WTC11 (cell line): ENCODE results near the gene PPM1L.

Source experiments
- MXD4 ChIP-seq: fragments of 250-450 bp; sonication (Bioruptor Pico); IDR thresholded peaks from 2 replicates; pipeline ENCODE4 v1.8.0; 2021; ENCODE audit warnings: mild to moderate bottlenecking, moderate library complexity, borderline replicate concordance
- ZNF263 ChIP-seq: sonication (generic); formaldehyde crosslinking; IDR thresholded peaks from 2 replicates; pipeline ENCODE4 v1.8.1; 2022; ENCODE audit warnings: low read depth, mild to moderate bottlenecking, moderate library complexity, missing genetic modification reagents
- TF ChIP-seq, protein P1 (sequence below): sonication (generic); formaldehyde crosslinking; IDR thresholded peaks from 2 replicates; pipeline ENCODE4 v1.8.0; 2022; ENCODE audit warnings: mild to moderate bottlenecking, missing genetic modification reagents
- TF ChIP-seq, protein P2 (sequence below): fragments of 200-600 bp; IDR thresholded peaks from 2 replicates; pipeline ENCODE4 v1.8.0; 2022; ENCODE audit warnings: antibody characterized with exemption
- TF ChIP-seq, protein P3 (sequence below): sonication (generic); formaldehyde crosslinking; IDR thresholded peaks from 2 replicates; pipeline ENCODE4 v1.8.1; 2023; ENCODE audit warnings: mild to moderate bottlenecking, missing genetic modification reagents, moderate library complexity

DNA sequence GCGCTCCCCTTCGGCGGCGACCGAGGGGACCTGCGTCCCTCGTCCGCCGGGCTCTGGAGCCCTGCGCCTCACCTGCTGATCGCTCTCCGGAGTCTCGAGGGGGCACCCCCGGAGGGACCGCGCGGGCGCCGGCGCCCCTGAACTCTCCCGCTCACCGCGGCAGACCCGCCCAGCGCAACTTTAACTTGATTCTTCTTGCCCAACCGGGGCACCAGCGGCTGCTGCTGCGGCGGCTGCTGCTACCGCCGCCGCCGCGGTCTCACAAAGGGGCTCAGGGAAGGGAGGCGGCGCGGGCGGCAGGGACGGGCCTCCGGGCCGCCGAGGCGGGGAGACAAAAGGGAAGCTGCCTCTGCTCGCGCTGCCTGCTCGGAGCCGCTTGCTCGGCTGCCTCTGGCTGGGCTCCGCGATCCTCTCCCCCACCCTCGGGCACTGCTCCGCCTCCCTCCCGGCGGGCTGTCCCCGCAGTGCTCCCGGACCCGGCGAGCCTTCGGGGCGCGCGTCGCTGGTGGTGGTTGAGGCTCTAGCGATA is at the start of gene PPM1L:
- TF ChIP-seq, protein P1, sequence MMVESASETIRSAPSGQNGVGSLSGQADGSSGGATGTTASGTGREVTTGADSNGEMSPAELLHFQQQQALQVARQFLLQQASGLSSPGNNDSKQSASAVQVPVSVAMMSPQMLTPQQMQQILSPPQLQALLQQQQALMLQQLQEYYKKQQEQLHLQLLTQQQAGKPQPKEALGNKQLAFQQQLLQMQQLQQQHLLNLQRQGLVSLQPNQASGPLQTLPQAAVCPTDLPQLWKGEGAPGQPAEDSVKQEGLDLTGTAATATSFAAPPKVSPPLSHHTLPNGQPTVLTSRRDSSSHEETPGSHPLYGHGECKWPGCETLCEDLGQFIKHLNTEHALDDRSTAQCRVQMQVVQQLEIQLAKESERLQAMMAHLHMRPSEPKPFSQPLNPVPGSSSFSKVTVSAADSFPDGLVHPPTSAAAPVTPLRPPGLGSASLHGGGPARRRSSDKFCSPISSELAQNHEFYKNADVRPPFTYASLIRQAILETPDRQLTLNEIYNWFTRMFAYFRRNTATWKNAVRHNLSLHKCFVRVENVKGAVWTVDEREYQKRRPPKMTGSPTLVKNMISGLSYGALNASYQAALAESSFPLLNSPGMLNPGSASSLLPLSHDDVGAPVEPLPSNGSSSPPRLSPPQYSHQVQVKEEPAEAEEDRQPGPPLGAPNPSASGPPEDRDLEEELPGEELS: no peak
- peak; percentile 55; the same call in 1 of the 2 replicates for TF ChIP-seq ZNF263
- TF ChIP-seq, protein P2, sequence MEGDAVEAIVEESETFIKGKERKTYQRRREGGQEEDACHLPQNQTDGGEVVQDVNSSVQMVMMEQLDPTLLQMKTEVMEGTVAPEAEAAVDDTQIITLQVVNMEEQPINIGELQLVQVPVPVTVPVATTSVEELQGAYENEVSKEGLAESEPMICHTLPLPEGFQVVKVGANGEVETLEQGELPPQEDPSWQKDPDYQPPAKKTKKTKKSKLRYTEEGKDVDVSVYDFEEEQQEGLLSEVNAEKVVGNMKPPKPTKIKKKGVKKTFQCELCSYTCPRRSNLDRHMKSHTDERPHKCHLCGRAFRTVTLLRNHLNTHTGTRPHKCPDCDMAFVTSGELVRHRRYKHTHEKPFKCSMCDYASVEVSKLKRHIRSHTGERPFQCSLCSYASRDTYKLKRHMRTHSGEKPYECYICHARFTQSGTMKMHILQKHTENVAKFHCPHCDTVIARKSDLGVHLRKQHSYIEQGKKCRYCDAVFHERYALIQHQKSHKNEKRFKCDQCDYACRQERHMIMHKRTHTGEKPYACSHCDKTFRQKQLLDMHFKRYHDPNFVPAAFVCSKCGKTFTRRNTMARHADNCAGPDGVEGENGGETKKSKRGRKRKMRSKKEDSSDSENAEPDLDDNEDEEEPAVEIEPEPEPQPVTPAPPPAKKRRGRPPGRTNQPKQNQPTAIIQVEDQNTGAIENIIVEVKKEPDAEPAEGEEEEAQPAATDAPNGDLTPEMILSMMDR: no peak
- TF ChIP-seq, protein P3, sequence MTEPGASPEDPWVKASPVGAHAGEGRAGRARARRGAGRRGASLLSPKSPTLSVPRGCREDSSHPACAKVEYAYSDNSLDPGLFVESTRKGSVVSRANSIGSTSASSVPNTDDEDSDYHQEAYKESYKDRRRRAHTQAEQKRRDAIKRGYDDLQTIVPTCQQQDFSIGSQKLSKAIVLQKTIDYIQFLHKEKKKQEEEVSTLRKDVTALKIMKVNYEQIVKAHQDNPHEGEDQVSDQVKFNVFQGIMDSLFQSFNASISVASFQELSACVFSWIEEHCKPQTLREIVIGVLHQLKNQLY: no peak
- TF ChIP-seq MXD4 (CRISPR knock-in tag): no peak
